ENCODE data around the gene GDA.

DNA sequence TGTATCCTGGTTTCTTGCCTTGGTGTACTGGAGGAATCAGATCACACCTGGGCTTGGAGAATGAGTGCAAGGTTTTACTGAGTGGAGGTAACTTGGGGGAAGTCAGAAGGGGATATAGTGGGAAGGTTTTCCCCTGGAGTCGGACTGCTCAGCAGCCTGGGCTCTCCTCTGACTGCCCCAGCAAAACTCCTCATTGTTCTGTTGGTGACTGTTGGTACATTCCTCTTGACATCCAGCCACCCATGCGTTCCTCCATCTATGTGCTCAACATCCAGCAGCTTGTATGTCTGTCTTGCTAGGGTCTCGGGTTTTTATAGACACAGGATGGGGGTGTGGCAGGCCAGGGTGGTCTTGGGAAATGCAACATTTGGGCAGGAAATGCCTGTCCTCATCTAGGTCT is 119.7 kb downstream of the GDA start:
- TF ChIP-seq SIN3A (IDR thresholded peaks at IDR 0.05; ENCODE audit: borderline replicate concordance, insufficient read depth, low read length): no peak
- TF ChIP-seq, protein P1, sequence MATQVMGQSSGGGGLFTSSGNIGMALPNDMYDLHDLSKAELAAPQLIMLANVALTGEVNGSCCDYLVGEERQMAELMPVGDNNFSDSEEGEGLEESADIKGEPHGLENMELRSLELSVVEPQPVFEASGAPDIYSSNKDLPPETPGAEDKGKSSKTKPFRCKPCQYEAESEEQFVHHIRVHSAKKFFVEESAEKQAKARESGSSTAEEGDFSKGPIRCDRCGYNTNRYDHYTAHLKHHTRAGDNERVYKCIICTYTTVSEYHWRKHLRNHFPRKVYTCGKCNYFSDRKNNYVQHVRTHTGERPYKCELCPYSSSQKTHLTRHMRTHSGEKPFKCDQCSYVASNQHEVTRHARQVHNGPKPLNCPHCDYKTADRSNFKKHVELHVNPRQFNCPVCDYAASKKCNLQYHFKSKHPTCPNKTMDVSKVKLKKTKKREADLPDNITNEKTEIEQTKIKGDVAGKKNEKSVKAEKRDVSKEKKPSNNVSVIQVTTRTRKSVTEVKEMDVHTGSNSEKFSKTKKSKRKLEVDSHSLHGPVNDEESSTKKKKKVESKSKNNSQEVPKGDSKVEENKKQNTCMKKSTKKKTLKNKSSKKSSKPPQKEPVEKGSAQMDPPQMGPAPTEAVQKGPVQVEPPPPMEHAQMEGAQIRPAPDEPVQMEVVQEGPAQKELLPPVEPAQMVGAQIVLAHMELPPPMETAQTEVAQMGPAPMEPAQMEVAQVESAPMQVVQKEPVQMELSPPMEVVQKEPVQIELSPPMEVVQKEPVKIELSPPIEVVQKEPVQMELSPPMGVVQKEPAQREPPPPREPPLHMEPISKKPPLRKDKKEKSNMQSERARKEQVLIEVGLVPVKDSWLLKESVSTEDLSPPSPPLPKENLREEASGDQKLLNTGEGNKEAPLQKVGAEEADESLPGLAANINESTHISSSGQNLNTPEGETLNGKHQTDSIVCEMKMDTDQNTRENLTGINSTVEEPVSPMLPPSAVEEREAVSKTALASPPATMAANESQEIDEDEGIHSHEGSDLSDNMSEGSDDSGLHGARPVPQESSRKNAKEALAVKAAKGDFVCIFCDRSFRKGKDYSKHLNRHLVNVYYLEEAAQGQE (IDR thresholded peaks at IDR 0.05; ENCODE audit: insufficient read depth in 1 of 2, low read depth in 2 of 2, low read length in 2 of 2): no peak

Data from PFSK-1 (cell line).